Transverse colon (tissue), 3 donors: ENCODE data around the gene PCBD1.

Experiments used
- POLR2A ChIP-seq: fragments of 450-650 bp; IDR thresholded peaks from one replicate; pipeline ENCODE4 v1.6.1; 2016; ENCODE audit warnings: antibody characterized with exemption, mild to moderate bottlenecking, moderate library complexity
- TF ChIP-seq, protein P1 (sequence below), 5 experiments: fragments of 200-600 bp in 3 of 5; fragments of 450-650 bp in 2 of 5; sonication (generic) in 3 of 5; IDR thresholded peaks; 1 replicate in 2 of 5; 2 replicates in 3 of 5; pipeline ENCODE4 v1.5.1; 2016 to 2017; ENCODE audit warnings: antibody characterized with exemption in 5 of 5, inconsistent platforms in 3 of 5, mild to moderate bottlenecking in 2 of 5, moderate library complexity in 1 of 5

DNA sequence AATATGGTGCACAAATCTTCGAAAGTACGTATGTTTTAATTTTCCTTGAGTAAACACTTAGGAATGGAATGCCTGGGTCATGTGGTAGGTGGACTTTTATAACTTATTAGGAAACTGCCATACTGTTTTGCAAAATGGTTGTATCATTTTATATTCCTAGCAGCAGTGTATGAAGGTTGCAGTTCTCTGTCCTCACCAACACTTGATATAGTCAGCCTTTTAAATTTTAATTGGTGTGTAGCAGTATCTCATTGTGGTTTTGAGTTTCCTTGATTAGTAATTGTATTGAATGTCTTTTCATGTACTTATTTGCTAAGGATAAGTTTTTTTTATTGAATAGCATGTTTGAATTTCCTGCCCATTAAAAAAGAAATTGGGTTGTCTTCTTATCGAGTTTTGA, 926 bp upstream of the PCBD1 start:
- TF ChIP-seq, protein P1, sequence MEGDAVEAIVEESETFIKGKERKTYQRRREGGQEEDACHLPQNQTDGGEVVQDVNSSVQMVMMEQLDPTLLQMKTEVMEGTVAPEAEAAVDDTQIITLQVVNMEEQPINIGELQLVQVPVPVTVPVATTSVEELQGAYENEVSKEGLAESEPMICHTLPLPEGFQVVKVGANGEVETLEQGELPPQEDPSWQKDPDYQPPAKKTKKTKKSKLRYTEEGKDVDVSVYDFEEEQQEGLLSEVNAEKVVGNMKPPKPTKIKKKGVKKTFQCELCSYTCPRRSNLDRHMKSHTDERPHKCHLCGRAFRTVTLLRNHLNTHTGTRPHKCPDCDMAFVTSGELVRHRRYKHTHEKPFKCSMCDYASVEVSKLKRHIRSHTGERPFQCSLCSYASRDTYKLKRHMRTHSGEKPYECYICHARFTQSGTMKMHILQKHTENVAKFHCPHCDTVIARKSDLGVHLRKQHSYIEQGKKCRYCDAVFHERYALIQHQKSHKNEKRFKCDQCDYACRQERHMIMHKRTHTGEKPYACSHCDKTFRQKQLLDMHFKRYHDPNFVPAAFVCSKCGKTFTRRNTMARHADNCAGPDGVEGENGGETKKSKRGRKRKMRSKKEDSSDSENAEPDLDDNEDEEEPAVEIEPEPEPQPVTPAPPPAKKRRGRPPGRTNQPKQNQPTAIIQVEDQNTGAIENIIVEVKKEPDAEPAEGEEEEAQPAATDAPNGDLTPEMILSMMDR (IDR thresholded peaks at IDR 0.05) = no peak
- no peak for TF ChIP-seq POLR2A
